H9 (cell line): ENCODE data around the gene CD164L2. TPM values are rescaled to one million over a fixed set of nuclear protein-coding genes. Genes with fewer than 3 reads are reported as not detected.

Experiments used
- DNase-seq: peaks from one replicate; pipeline ENCODE4 v3.0.0-alpha.2; 2017
- H2AFZ ChIP-seq: one replicate; pipeline ENCODE4 v1.6.1; 2013; ENCODE audit warnings: mild to moderate bottlenecking, low read length, control low read depth, moderate library complexity
- H2AK5ac ChIP-seq: 2 replicates; pipeline ENCODE4 v1.6.1; 2013; ENCODE audit warnings: low read length, control low read depth, mixed read lengths; ENCODE audit not compliant: insufficient read length
- H2BK120ac ChIP-seq: one replicate; pipeline ENCODE4 v1.6.1; 2013; ENCODE audit warnings: low read depth, mild to moderate bottlenecking, low read length, control low read depth, inconsistent platforms; ENCODE audit not compliant: poor library complexity, severe bottlenecking
- H2BK12ac ChIP-seq: 2 replicates; pipeline ENCODE4 v1.6.1; 2013; ENCODE audit warnings: low read length, control low read depth, mixed read lengths, low read depth; ENCODE audit not compliant: insufficient read length
- H2BK15ac ChIP-seq: 2 replicates; pipeline ENCODE4 v1.6.1; 2013; ENCODE audit warnings: low read depth, low read length, control low read depth
- H2BK20ac ChIP-seq: one replicate; pipeline ENCODE4 v1.6.1; 2013; ENCODE audit warnings: low read depth, mild to moderate bottlenecking, low read length, control low read depth, inconsistent platforms; ENCODE audit not compliant: poor library complexity, severe bottlenecking
- H2BK5ac ChIP-seq: 2 replicates; pipeline ENCODE4 v1.6.1; 2013; ENCODE audit warnings: low read length, control low read depth, mixed read lengths; ENCODE audit not compliant: insufficient read length
- H3K14ac ChIP-seq: 2 replicates; pipeline ENCODE4 v1.6.1; 2013; ENCODE audit warnings: low read length, control low read depth; ENCODE audit not compliant: insufficient read depth
- H3K18ac ChIP-seq: 2 replicates; pipeline ENCODE4 v1.6.1; 2013; ENCODE audit warnings: low read depth, mild to moderate bottlenecking, mixed read lengths, low read length, control low read depth; ENCODE audit not compliant: insufficient read length
- H3K23ac ChIP-seq: 2 replicates; pipeline ENCODE4 v1.6.1; 2013; ENCODE audit warnings: low read length, control low read depth, mixed read lengths, low read depth; ENCODE audit not compliant: insufficient read length
- H3K23me2 ChIP-seq: 2 replicates; pipeline ENCODE4 v1.6.1; 2013; ENCODE audit warnings: low read depth, mild to moderate bottlenecking, mixed read lengths, low read length, control low read depth; ENCODE audit not compliant: insufficient read length, poor library complexity, severe bottlenecking
- H3K27ac ChIP-seq: 2 replicates; pipeline ENCODE4 v1.5.1; 2013; ENCODE audit warnings: low read length, control low read depth, mixed read lengths, low read depth; ENCODE audit not compliant: insufficient read length
- H3K27me3 ChIP-seq: 2 replicates; pipeline ENCODE4 v1.6.1; 2013; ENCODE audit warnings: low read length, control low read depth, inconsistent platforms; ENCODE audit not compliant: insufficient read depth
- H3K4ac ChIP-seq: 2 replicates; pipeline ENCODE4 v1.6.1; 2013; ENCODE audit warnings: low read depth, mild to moderate bottlenecking, control low read depth, inconsistent platforms, low read length, moderate library complexity
- H3K4me1 ChIP-seq: 2 replicates; pipeline ENCODE4 v1.6.1; 2013; ENCODE audit warnings: low read length, control low read depth, inconsistent platforms; ENCODE audit not compliant: insufficient read depth
- H3K4me2 ChIP-seq: 2 replicates; pipeline ENCODE4 v1.6.1; 2013; ENCODE audit warnings: low read length, control low read depth, mixed read lengths; ENCODE audit not compliant: insufficient read length, insufficient read depth
- H3K56ac ChIP-seq: 2 replicates; pipeline ENCODE4 v1.6.1; 2013; ENCODE audit warnings: low read depth, mild to moderate bottlenecking, mixed read lengths, low read length, control low read depth; ENCODE audit not compliant: insufficient read length
- H3K79me1 ChIP-seq: 2 replicates; pipeline ENCODE4 v1.6.1; 2013; ENCODE audit warnings: low read depth, mild to moderate bottlenecking, moderate library complexity, low read length, control low read depth, inconsistent platforms; ENCODE audit not compliant: insufficient read depth, poor library complexity, severe bottlenecking
- H3K79me2 ChIP-seq: 2 replicates; pipeline ENCODE4 v1.6.1; 2013; ENCODE audit warnings: low read length, control low read depth, inconsistent platforms; ENCODE audit not compliant: insufficient read depth
- H3K9ac ChIP-seq: 2 replicates; pipeline ENCODE4 v1.6.1; 2013; ENCODE audit warnings: low read length, control low read depth, mixed read lengths; ENCODE audit not compliant: insufficient read length; ENCODE audit errors: extremely low read depth
- H3K9me3 ChIP-seq: one replicate; pipeline ENCODE4 v1.6.1; 2013; ENCODE audit warnings: low read depth, low read length, inconsistent platforms; ENCODE audit not compliant: control insufficient read depth
- H3T11ph ChIP-seq: one replicate; pipeline ENCODE4 v1.6.1; 2013; ENCODE audit warnings: mild to moderate bottlenecking, low read length, control low read depth, inconsistent platforms
- H4K20me1 ChIP-seq: one replicate; pipeline ENCODE4 v1.6.1; 2013; ENCODE audit not compliant: control insufficient read depth, insufficient read length, insufficient read depth
- H4K5ac ChIP-seq: 2 replicates; pipeline ENCODE4 v1.6.1; 2013; ENCODE audit warnings: low read depth, mild to moderate bottlenecking, mixed read lengths, low read length, control low read depth; ENCODE audit not compliant: insufficient read length
- H4K8ac ChIP-seq: replicated peaks from 2 replicates; pipeline ENCODE4 v1.6.1; 2013; ENCODE audit warnings: low read length, control low read depth, mixed read lengths, low read depth; ENCODE audit not compliant: insufficient read length
- H4K91ac ChIP-seq: 2 replicates; pipeline ENCODE4 v1.6.1; 2013; ENCODE audit warnings: low read depth, mild to moderate bottlenecking, moderate library complexity, mixed read lengths, low read length, control low read depth; ENCODE audit not compliant: insufficient read length
- H3K27ac Mint-ChIP-seq, 3 experiments: 2 replicates in 2 of 3; 3 replicates in 1 of 3; pipeline ENCODE4 v1.8.0; 2020 to 2021; ENCODE audit warnings: mixed read lengths in 3 of 3, mild to moderate bottlenecking in 1 of 3, moderate library complexity in 1 of 3
- H3K27me3 Mint-ChIP-seq: 2 replicates; pipeline ENCODE4 v1.8.0; 2021; ENCODE audit warnings: low read depth, mild to moderate bottlenecking, moderate library complexity, mixed read lengths
- H3K36me3 Mint-ChIP-seq, 3 experiments: 2 replicates in 2 of 3; 3 replicates in 1 of 3; pipeline ENCODE4 v1.8.0; 2020 to 2021; ENCODE audit warnings: low read depth in 3 of 3, mixed read lengths in 3 of 3; ENCODE audit not compliant: insufficient read depth in 1 of 3
- H3K4me1 Mint-ChIP-seq, 2 experiments: 2 replicates each; pipeline ENCODE4 v1.8.0; 2020; ENCODE audit warnings: mixed read lengths in 2 of 2
- H3K4me3 Mint-ChIP-seq, 2 experiments: 2 replicates in 1 of 2; 3 replicates in 1 of 2; pipeline ENCODE4 v1.8.0; 2020 to 2021; ENCODE audit warnings: mild to moderate bottlenecking in 2 of 2, mixed read lengths in 2 of 2, moderate library complexity in 1 of 2
- H3K9me3 Mint-ChIP-seq, 2 experiments: 2 replicates in 1 of 2; 3 replicates in 1 of 2; pipeline ENCODE4 v1.8.0; 2020; ENCODE audit warnings: mild to moderate bottlenecking in 2 of 2, mixed read lengths in 2 of 2, moderate library complexity in 1 of 2
- CTCF ChIP-seq: fragments of 200-600 bp; sonication (generic); conservative IDR thresholded peaks from 3 replicates; pipeline ENCODE4 v1.8.0; 2021; ENCODE audit warnings: antibody characterized with exemption, mild to moderate bottlenecking
- WGBS: extraction: QIAGEN DNeasy Blood & Tissue Kit; methylation state at CpG from one replicate; pipeline ENCODE4 v1.1.7; 2013; ENCODE audit warnings: missing lambda C conversion rate, low lambda C conversion rate, mixed read lengths; ENCODE audit not compliant: insufficient read length; ENCODE audit errors: extremely low coverage; 5-methylcytosine and 5-hydroxymethylcytosine counted together
- total RNA-seq: library from RNA; stranded (reverse); gene quantifications from 2 replicates; pipeline ENCODE4 v1.2.1, GENCODE V29; 2021

CD164L2 gene
- total RNA-seq, 1 experiment from 2014 or later, result 1.2 TPM

DNA sequence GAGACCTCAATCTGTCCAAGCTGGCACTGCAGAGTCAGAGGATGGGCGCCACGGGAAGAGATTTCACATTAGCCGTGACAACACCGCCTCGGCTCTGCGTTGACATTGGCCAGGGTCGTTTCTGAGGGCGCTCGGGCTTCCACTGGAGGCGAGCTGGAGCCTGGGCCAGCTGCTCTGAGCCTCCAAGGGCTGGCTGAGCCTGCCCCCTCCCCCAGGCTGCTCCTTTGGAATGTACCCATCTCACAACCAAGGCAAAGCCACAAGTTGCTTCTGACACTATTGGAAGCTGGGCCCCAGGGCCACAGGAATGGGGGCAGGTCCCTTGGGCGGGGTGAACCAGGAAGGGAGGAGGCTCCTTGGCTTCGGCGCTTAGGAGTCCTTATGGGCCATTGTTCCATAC, 21.9 kb upstream of the CD164L2 start:
- Mint-ChIP-seq H3K9me3 (no peaks in the 10 kb centered on the region), H3K4me3 (no peak overlapping the region), H3K4me1 (peaks cover 37 to 58% of the 10 kb centered on the region in 2 experiments), H3K27ac (peak overlapping the region in 1 of 3 experiments; percentile 88; a peak in 1 of 7 replicates), H3K27me3 (no peaks in the 10 kb centered on the region), H3K36me3 (peaks cover 9 to 24% (median 23%) of the 10 kb centered on the region in 3 experiments; a peak in 6 of 7 replicates)
- Histone ChIP-seq H3K27ac (no peak overlapping the region), H3T11ph (no peak overlapping the region), H3K56ac (no peak overlapping the region), H3K9ac (no peak overlapping the region), H2AFZ (no peak overlapping the region), H3K9me3 (no peaks in the 10 kb centered on the region), H2BK12ac (no peak overlapping the region), H3K18ac (peak overlapping the region; percentile 3), H2BK120ac (no peak overlapping the region), H3K79me2 (no peaks in the 10 kb centered on the region), H2BK15ac (no peak overlapping the region), H4K20me1 (no peaks in the 10 kb centered on the region), H4K91ac (no peak overlapping the region), H2BK20ac (no peak overlapping the region), H3K79me1 (no peaks in the 10 kb centered on the region), H3K23ac (no peak overlapping the region), H3K14ac (peak overlapping the region; percentile 81; the same call in 1 of the 2 replicates), H3K27me3 (no peaks in the 10 kb centered on the region), H3K4me1 (no peaks in the 10 kb centered on the region), H2AK5ac (no peak overlapping the region), H4K5ac (no peak overlapping the region), H2BK5ac (no peak overlapping the region), H3K4ac (no peak overlapping the region), H4K8ac (no peak overlapping the region), H3K4me2 (no peak overlapping the region), H3K23me2 (no peaks in the 10 kb centered on the region)
- no CpG with 5 or more reads among the region's 13 CpGs for WGBS
- peak; percentile 83 for DNase-seq
- TF ChIP-seq CTCF, result no peak
